ENCODE data around the gene SEBOX. TPM values are rescaled to one million over a fixed set of nuclear protein-coding genes. Genes with fewer than 3 reads are reported as not detected.
A peak's percentile ranks its signal among the peaks of the same experiment; 100 is the strongest.

SEBOX gene
- total and polyA plus RNA-seq, 2 donors (not counting 1 experiment from before 2014, with no cell fraction given) = not detected

- WGBS (ENCODE audit: insufficient coverage) = 15% methylated on average over 18 of the region's 18 CpGs
- peak overlapping the region; percentile 72 to 89 (median 82) for H3K4me3 ChIP-seq (ENCODE audit: control extremely low read depth in 1 of 5, extremely low read depth in 1 of 5, insufficient read depth in 1 of 5, low read depth in 2 of 5, low read length in 4 of 5)
- intact Hi-C loops (cut with micrococcal nuclease) = loop anchor here (1.0 to 5.0 kb wide), 5 partner anchors 15 to 982 kb away; partner anchors contain the start of genes PIGS, POLDIP2, SARM1 and TMEM97
- H3K9me3 ChIP-seq (ENCODE audit: control extremely low read depth in 1 of 3, control insufficient read depth in 2 of 3, insufficient read depth in 1 of 3, low read length in 2 of 3) = no peaks in the 10 kb centered on the region
- peak overlapping the region; percentile 93 for H3K4me3 Mint-ChIP-seq
- ATAC-seq (ENCODE audit: low read depth) = no peak
- peaks cover 0 to 22% of the 10 kb centered on the region in 2 experiments for H3K36me3 ChIP-seq (replicated peaks in 1 of 2; ENCODE audit: control extremely low read depth in 1 of 2, control insufficient read depth in 1 of 2, extremely low read depth in 1 of 2, insufficient read depth in 2 of 2, low read length in 1 of 2)
- peaks cover 76% of the 10 kb centered on the region for H3K79me2 ChIP-seq (ENCODE audit: control insufficient read depth, insufficient read depth, low read length)
- H3K27me3 Mint-ChIP-seq = no peaks in the 10 kb centered on the region
- H3K27ac ChIP-seq (ENCODE audit: low read length in 2 of 2) = peak overlapping the region; percentile 82 to 95
- no peak for DNase-seq
- H3K27me3 ChIP-seq (replicated peaks in 1 of 4; ENCODE audit: control extremely low read depth in 1 of 4, control insufficient read depth in 3 of 4, insufficient read depth in 4 of 4, low read length in 3 of 4) = no peaks in the 10 kb centered on the region
- ChIA-PET CTCF (interaction anchor here (1.0 to 2.1 kb wide), 8 partner anchors 16 to 618 kb away, joined by 3 to 14 read pairs (median 6); partner anchors contain the start of genes POLDIP2, SARM1 and TMEM97), POLR2A (interaction anchor here (0.6 to 2.1 kb wide), 5 partner anchors 16 to 529 kb away, joined by 3 to 25 read pairs (median 5); partner anchors contain the start of genes POLDIP2 and TMEM97)
- peak overlapping the region; percentile 87 for H3K9ac ChIP-seq (ENCODE audit: low read length)
- peak overlapping the region; percentile 82 for H3K4me2 ChIP-seq (replicated peaks; ENCODE audit: low read depth, low read length, poor library complexity, severe bottlenecking)
- H3K9me3 Mint-ChIP-seq (ENCODE audit: insufficient read depth) = no peaks in the 10 kb centered on the region
- H2AFZ ChIP-seq (ENCODE audit: insufficient read depth, low read depth, low read length, poor library complexity, severe bottlenecking) = peak overlapping the region; percentile 90
- H3K27ac Mint-ChIP-seq = peak overlapping the region; percentile 91
- peaks cover 35% of the 10 kb centered on the region for H3K4me1 Mint-ChIP-seq
- TF ChIP-seq CTCF (IDR thresholded peaks at IDR 0.05) (no peak), EZH2 (IDR thresholded peaks at IDR 0.05; ENCODE audit: borderline replicate concordance, insufficient read depth, low read depth, low read length, poor library complexity, severe bottlenecking) (no peak)
- H3K4me1 ChIP-seq (ENCODE audit: control insufficient read depth in 2 of 2, insufficient read depth in 2 of 2, low read length in 2 of 2) = peaks cover 19 to 24% of the 10 kb centered on the region in 2 donors
- peaks cover 24% of the 10 kb centered on the region for H4K20me1 ChIP-seq (ENCODE audit: control insufficient read depth, insufficient read depth, low read length, poor library complexity, severe bottlenecking)
Measured at GRCh38 chr17:28334666-28335200, 30.3 kb downstream of the SEBOX start.

GRCh38 chr17:28334171-28334570 is 30.8 kb downstream of the SEBOX start:
- TF ChIP-seq CTCF (IDR thresholded peaks at IDR 0.05) = no peak
- TF ChIP-seq EZH2 (IDR thresholded peaks at IDR 0.05; ENCODE audit: borderline replicate concordance, insufficient read depth, low read depth, low read length, poor library complexity, severe bottlenecking) = no peak
- peak overlapping the region; percentile 91 for H3K27ac Mint-ChIP-seq
- Histone ChIP-seq H3K27me3 (replicated peaks in 1 of 4; ENCODE audit: control extremely low read depth in 1 of 4, control insufficient read depth in 3 of 4, insufficient read depth in 4 of 4, low read length in 3 of 4) (no peaks in the 10 kb centered on the region), H3K9me3 (ENCODE audit: control extremely low read depth in 1 of 3, control insufficient read depth in 2 of 3, insufficient read depth in 1 of 3, low read length in 2 of 3) (no peaks in the 10 kb centered on the region), H3K9ac (ENCODE audit: low read length) (peak overlapping the region; percentile 87), H3K36me3 (replicated peaks in 1 of 2; ENCODE audit: control extremely low read depth in 1 of 2, control insufficient read depth in 1 of 2, extremely low read depth in 1 of 2, insufficient read depth in 2 of 2, low read length in 1 of 2) (peaks cover 0 to 24% of the 10 kb centered on the region in 2 experiments), H3K4me2 (replicated peaks; ENCODE audit: low read depth, low read length, poor library complexity, severe bottlenecking) (peak overlapping the region; percentile 82), H3K4me1 (ENCODE audit: control insufficient read depth in 2 of 2, insufficient read depth in 2 of 2, low read length in 2 of 2) (peaks cover 19 to 24% of the 10 kb centered on the region in 2 donors), H3K4me3 (ENCODE audit: control extremely low read depth in 1 of 5, extremely low read depth in 1 of 5, insufficient read depth in 1 of 5, low read depth in 2 of 5, low read length in 4 of 5) (no peak overlapping the region), H3K79me2 (ENCODE audit: control insufficient read depth, insufficient read depth, low read length) (peaks cover 71% of the 10 kb centered on the region), H2AFZ (ENCODE audit: insufficient read depth, low read depth, low read length, poor library complexity, severe bottlenecking) (no peak overlapping the region), H4K20me1 (ENCODE audit: control insufficient read depth, insufficient read depth, low read length, poor library complexity, severe bottlenecking) (peaks cover 24% of the 10 kb centered on the region), H3K27ac (ENCODE audit: low read length in 2 of 2) (peak overlapping the region in 1 of 2 donors; percentile 95)
- H3K9me3 Mint-ChIP-seq (ENCODE audit: insufficient read depth) = no peaks in the 10 kb centered on the region
- H3K27me3 Mint-ChIP-seq = no peaks in the 10 kb centered on the region
- DNase-seq = no peak
- CTCF ChIA-PET = interaction anchor here (1.7 kb wide), 1 partner anchor 23 kb away, joined by 12 read pairs; the partner anchor contains the start of gene POLDIP2
- H3K4me3 Mint-ChIP-seq = peak overlapping the region; percentile 93
- POLR2A ChIA-PET = no interaction called here
- WGBS (ENCODE audit: insufficient coverage) = 52% methylated on average over 3 of the region's 6 CpGs
- no peak for ATAC-seq (ENCODE audit: low read depth)
- peaks cover 33% of the 10 kb centered on the region for H3K4me1 Mint-ChIP-seq
- intact Hi-C loops (cut with micrococcal nuclease) = no loop called here

Measured in B cell (primary cell).